ENCODE data around the gene COG8.
A peak's percentile ranks its signal among the peaks of the same experiment; 100 is the strongest.
"Not testable (repeated sequence)": the region's sequence is repeated elsewhere in the genome, so short reads cannot be mapped to it uniquely, and the experiment has no call there.

The COG8 gene

DNA sequence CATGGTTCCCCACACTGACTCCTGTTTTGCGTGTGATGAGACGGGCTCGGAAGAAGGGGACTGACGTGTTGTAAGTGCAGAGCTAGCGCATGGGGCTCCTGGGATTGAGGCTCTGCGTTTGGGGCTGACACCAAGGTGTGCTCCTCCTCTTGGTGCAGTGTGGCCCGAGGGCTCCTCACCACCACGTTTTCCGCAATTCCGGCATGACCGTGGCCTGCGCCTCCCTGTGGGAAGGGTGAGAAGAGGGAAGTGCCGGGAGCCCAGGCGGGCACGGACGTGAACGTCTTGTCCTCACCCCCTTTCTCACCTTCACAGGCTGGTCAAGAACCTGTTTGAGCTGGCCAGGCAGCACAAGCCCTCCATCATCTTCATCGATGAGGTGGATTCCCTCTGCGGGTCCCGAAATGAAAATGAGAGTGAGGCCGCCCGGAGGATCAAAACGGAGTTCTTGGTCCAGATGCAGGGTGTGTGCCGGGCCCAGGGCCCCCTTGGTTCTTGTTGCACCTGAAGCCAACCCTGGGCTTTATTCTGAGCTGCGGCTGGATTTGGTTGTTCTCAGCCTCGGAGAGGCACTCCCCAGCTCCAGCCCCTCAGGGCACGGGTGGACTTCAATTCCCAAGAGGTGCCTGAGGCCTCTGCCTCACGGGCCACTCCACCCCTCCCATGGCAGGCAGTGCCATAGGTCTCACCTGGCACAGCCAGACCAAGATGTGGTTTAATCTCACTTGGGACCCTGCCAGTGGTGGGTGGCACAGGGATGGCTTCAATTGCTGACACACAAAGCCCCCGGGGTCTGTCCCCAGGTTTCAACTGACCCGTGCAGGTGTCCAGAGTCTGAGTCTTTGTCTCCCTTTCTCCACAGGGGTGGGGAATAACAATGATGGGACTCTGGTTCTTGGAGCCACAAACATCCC lies 19.3 kb downstream of the COG8 start:
- no peak for DNase-seq (ENCODE audit: low read depth, low spot score)

DNA sequence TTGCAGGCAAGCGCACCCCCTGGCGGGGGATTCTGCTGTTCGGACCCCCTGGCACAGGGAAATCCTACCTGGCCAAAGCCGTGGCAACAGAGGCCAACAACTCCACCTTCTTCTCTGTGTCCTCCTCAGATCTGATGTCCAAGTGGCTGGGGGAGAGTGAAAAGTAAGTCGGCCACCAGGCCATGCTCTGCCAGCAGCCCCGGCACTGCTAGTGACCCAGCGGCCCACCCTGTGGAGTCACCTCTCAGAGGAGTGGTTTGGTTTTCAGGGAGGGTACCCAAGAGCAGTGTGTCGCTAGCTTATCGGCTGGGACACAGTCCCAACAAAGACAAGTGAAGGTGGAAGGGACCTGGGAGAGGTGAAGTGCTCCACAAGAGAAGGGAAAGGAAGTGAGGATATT lies 20.0 kb downstream of the COG8 start:
- DNase-seq (ENCODE audit: low read depth, low spot score): no peak

DNA sequence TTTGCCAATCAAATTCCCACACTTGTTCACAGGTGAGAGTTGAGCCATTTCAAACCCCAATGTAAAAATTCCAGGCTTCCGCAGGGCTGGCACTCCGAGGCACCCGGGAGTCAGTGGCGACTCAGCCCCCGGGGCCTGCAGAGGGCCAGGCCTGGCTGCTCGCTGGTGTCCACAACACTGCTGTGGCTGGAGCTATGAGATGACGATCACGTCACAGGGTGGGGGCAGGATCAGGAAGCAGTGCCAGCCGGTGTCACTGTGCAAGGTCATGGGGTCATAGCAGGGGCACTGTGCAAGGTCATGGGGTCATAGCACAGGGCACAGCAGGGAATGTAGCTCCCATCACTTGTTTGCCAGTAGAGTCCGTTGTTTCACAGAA lies 20.5 kb downstream of the COG8 start:
- no peak for DNase-seq (ENCODE audit: low read depth, low spot score)

DNA sequence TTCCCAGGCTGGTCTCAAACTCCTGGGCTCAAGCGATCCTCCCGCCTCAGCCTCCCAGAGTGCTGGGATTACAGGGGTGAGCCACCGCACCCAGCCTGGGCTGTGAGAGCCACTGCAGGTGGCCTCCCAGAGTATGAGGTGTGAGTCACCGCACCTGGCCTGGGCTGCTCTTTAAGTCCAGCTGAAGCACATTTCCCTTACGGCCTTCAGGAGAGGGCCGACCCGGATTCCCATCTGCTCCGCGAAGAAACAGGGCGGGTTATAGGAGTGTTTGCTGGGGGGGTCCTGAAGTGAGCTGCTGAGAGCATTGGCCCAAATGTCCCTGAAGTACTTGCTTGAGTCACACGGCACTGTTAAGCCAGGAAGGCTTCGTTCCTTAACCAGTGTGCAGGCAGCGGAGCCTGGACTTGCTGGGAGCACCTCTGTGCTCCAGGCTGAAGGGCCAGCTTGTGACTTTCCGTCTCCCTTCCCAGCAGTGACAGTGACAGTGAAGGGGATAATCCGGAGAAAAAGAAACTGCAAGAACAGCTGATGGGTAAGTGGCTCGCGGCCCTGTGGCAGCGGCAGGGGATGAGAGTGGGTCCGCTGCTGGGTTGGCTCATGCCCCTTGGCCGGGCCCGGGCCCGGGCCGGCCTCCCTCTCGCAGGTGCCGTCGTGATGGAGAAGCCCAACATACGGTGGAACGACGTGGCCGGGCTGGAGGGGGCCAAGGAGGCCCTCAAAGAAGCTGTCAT lies 21.0 kb downstream of the COG8 start:
- DNase-seq (ENCODE audit: low read depth, low spot score): no peak

DNA sequence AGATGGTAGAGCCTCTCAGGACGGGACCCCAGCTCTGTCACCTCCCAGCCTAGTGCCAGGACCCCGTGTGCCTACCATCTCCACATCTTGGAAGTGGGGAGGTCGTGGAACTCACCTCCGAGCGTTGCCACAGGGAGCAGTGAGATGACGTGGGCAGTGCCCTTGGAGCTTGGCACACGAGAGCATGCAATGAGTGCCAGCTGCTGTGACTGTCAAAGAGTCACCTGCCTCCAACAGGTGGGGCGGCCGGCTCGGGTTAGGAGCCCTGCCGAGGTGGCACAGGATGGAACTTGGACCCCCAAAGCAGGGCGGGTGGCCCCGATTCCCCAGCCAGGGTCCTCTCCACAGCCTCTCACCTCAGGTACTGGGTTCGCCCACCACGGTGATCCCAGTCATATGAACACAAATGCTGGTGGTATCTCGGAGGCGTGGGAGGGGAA lies 22.7 kb downstream of the COG8 start:
- no peak for DNase-seq (ENCODE audit: low read depth, low spot score)

DNA sequence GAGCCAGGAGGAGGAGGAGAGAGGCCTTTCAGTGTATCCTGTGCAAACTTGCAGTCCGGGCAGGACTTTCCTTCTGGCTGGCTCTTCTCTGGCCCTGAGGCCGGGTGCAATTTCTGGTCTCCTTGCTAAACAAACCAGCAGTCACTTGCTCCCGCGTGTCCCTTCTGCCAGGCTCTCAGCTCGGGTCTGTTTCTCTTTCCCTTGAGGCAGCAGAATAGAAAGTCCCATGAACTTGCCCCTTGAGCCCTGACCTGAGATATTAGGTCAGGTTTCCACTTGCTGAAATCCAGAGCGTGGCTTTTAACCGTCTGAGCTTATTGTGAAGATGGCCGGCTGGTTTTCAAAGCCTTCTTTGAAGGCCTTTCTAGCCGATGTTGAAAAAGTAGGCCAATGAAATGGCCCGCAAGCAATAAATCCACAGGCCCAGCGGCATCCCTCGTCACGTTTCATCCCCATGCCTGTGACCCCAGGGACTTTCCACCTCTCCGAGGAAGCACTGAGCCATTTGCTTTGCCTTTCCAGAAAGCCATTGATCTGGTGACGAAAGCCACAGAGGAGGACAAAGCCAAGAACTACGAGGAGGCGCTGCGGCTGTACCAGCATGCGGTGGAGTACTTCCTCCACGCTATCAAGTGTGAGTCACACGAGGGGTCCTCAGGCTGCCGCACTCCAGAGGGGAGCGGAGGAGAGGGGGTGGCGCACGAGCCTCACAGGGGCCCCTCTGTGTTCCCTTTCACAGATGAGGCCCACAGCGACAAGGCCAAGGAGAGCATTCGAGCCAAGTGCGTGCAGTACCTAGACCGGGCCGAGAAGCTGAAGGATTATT lies 23.7 kb downstream of the COG8 start:
- no peak for DNase-seq (ENCODE audit: low read depth, low spot score)

DNA sequence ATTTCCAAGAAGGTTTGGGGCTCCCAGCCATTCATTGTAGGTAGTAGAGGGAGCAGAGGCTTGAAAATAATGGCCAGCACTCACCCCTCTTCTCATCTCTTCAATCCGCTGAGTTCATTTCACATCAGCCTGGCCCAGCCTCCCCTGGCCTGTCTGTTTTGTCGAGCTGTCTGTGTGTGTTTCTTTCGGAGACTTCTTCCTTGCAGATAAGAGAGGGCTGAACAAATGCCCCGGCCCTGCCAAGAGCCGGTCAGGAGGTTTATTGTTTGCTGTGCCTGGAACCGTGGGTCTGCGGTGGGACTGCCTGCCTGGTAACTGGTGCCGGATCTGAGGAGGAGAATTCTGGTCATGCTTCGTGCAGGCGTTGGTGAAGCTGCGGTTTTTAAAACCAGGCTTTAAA lies 24.8 kb downstream of the COG8 start:
- no peak for DNase-seq (ENCODE audit: low read depth, low spot score)

DNA sequence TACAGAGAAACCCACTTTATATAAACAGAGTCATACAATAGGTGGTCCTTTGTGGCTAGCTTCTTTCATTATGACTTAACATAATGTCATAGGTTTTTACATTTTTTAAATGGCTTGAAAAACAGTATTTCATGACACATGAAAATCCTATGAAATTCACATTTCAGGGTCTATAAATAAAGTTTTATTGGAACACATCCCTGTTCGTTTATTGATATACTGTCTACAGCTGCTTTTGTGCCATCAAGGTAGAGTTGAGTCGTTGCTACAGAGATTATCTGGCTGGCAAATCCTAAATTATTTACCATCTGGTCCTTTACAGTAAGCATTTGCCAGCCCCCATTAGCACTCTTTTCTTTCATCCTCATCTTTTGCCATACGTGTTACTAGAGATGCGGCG lies 25.9 kb downstream of the COG8 start:
- no peak for DNase-seq (ENCODE audit: low read depth, low spot score)

DNA sequence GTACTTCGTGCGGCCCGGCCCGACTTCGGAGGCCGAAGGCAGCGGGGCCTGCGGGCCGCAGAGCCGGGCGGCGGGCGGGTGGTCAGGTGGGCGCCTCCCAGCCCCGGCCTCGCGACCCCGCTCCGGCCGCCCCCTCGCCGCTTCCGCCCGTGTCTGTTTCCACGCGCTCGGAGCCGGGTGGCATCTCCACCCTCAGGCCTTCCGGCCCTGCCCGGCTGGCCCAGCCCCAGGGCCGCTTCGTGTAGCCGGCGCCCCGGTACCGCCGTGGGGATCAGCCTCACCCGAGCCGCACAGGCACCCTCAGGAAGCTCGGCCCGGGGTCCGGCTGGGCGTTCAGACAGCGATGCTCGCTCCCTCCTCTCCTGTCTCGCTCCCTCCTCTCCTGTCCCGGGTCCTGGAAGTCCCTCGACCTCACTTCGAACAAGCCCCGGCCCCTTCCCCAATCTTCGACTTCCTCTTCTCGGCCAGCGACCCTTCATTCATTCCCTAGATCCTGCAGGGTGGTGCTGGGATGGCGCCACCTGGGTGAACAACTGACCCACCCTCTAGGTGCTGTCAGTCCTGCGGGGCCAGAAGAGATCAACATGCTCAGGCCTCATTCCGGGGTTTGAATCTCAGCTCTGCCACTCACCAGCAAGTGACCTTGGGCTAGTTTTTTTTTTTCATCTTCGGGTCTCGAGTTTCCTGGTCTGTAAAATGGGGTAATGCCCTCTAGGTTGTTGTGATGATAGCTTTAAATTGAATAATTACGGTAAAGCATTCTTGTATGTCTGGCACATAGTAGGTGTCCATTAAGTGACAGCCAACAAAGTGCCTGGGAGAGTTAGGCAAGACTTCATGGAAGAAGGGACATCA lies 27.6 kb downstream of the COG8 start:
- DNase-seq (ENCODE audit: low read depth, low spot score): no peak

DNA sequence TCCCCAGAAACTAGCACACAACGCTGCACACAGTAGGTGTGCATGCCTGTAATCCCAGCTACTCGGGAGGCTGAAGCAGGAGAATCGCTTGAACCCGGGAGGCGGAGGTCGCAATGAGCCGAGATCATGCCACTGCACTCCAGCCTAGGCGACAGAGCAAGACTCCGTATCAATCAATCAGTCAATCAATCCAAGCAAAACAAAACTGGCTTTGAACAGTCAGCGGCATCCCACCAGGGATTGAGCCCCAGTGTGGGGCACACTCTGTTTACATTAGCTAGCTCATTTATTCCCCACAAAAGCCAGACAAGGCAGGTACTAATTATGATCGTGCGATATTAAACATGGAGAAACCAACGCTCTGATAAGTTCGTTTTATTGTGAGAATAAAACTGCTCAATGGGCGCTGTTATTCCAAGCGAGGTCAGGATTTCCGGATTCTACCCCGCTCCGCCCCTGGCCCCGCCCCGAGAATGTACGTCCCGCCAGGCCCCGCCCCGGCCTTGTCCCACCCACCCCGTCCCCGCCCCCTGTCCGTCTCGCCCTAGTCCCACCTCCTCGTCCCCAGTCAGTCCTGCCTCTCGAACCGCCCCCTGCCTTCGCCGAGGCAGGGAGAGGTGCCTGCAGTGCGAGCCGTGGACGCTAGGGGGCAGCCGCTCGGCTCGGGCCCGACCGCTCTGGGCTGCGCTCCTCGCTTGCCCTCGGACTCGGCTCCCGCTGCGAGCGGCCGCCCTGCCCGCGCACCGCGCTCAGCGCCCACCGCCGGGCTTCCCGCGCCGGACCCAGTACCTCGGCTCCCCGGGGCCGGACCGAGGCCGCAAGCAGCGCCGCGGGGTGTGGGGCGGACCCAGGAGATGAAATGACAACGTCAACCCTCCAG lies 28.5 kb downstream of the COG8 start, which contains the start of gene VPS4A:
VPS4A (plus strand) TSS at position 698 of the 880 bp plus-strand sequence; CDS start at position 860, 162 bp downstream.
- peak; percentile 91 for DNase-seq (ENCODE audit: low read depth, low spot score)

DNA sequence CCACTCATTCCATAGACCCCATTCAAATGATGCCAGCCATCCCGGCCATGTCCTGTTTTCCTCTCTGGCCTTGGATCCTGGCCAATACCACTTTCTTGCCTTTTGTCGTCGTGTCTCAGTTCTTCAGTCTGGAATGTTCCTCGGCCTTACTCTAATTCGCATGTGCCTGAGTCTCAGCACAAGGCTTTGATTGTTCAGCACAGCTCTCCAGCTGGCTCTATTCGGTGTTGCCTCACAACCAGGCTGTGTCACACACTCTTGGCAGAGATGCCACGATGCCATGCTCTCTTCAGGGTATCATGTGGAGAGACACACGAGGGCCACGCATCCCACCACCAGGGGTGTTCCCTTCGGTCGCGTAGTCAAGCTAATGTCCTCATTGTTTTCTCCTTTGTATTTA lies 30.0 kb downstream of the COG8 start:
- no peak for DNase-seq (ENCODE audit: low read depth, low spot score)

DNA sequence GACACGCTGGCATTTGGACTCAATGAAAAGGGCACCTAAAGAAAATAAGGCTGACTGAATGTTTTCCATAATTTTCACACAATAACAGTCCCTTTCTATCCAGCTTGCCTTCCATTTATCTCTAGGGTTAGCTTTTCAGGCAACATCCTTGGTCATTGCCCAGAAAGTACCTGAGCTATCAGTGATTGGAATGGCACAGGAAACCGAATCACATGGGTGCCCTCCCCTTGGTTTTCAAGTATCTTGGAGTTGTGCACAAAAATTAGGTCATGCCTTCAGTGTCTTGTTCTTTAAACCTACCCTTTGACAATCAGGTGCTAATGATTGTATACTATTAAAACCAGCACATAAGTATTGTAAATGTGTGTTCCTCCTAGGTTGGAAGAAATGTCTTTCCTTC lies 31.5 kb downstream of the COG8 start:
- no peak for DNase-seq (ENCODE audit: low read depth, low spot score)

DNA sequence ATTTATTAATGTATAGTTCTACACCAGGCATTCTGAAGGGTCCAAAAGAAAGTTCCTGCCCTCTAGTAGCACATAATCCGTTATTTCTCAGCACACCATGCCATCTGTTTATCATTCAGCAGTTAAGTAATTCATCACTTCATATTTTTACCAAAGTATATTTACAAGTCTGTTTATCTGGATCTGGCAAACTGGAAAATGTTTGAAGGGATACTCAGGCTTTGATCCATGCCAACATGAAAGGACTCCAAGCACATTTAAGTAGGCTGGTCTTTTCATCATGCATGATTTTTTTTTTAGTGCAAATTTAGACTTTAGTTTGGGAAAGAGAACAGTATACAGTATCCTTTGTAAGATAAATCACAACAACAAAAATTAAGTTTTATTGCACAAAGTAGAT lies 32.3 kb downstream of the COG8 start:
- no peak for DNase-seq (ENCODE audit: low read depth, low spot score)

DNA sequence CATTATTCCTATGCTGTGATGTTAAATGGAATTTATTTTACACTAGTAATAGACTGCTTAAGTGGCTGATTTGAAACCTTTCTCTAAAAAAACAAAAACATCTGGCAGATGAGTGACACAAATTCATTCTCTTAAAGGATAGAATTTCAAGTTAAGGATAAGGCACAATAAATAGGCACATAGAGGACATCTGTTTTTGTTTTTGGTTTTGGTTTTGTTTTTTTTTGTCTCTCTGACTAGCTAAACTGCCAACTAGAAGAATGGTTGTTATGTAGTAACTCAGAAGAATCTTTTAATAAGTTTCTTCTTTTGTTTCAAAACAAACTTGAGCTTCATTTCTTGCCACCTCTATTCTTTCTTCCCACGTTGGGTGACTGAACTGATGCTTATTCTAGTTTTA lies 33.3 kb downstream of the COG8 start:
- no peak for DNase-seq (ENCODE audit: low read depth, low spot score)

DNA sequence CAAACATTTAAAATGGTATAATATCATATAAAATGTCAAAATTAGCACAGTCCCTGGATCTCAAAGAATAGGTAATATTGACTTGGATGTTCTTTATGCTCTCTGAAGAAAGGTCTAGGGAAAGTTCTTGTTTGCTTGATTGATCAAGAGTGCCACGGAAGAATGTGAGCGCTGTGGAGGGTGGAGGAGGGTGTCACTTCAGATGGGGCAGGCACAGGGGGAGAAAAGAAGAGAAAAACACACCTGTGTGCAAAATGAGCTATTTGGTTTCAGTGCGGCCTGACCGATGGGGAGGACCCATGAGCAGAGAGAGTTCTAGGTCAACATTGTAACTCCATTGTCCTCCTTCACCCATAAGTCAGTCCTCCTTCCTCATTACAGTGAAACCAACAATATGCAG lies 37.1 kb downstream of the COG8 start:
- DNase-seq (ENCODE audit: low read depth, low spot score): no peak

DNA sequence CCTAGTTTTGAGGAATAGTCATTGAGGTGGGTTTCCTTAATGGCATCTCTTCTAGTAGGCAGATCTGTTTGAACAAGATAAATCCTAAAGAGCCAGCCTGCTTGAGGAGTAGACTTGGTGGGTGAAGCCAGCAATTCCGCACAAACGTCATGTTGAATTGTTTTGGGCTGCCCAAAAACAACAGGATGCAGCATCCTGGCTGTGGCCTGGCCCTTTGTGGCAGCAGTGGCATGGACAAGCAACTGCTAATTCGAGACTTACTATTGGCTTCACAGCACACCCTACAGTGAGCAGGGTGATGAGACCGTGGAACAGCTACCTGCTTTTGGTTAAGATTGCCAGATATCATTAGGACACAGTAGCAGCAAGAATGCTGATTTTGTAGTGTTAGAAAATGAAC lies 37.5 kb downstream of the COG8 start:
- no peak for DNase-seq (ENCODE audit: low read depth, low spot score)

DNA sequence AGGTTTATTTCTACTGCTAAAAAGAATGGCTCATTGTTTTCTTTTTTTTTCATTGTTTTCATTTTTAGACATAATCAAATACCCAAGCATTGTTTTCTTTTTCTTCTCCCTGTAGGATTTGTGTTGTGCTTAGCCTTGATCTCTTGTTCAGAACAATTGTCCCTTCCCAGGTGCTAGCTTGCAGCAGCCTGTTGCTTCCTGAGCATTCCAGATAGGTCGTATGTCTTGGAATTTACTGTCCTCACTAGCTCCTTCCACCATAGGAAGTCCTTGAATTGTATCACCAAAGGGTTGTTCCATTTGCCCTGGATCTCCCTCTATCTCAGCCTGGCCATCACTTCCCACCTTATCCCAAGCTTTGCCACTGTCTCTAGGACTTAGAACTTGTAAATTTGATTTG lies 38.2 kb downstream of the COG8 start:
- DNase-seq (ENCODE audit: low read depth, low spot score): no peak

DNA sequence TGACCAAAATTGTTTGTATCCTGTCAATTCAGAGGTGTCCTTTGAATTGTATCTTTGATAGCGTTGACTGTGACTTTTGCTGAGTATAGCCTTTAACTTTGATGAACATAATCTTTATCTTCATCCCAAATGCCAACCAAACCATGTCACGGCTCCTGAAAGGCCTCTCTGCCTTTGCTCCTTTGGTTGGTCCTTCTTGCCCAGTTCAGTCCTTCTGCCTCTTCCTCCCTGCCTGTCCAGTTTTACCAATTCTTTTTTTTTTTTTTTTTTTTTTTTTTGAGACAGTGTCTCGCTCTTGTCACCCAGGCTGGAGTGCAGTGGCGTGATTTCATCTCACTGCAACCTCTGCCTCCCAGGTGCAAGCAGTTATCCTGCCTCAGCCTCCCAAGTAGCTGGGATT lies 41.1 kb downstream of the COG8 start:
- no peak for DNase-seq (ENCODE audit: low read depth, low spot score)

DNA sequence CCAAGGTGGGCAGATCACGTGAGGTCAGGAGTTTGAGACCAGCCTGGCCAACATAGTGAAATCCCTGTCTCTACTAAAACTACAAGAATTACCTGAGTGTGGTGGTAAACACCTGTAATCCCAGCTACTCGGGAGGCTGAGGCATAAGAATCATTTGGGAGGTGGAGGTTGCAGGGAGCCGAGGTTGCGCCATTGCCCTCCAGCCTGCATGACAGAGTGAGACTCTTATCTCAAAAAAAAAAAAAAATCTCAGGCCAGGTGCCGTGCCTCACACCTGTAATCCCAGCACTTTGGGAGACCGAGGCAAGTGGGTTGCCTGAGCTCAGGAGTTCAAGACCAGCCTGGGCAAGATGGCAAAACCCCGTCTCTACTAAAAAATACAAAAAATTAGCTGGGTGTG lies 42.6 kb downstream of the COG8 start:
- not testable (repeated sequence) for DNase-seq (ENCODE audit: low read depth, low spot score)

DNA sequence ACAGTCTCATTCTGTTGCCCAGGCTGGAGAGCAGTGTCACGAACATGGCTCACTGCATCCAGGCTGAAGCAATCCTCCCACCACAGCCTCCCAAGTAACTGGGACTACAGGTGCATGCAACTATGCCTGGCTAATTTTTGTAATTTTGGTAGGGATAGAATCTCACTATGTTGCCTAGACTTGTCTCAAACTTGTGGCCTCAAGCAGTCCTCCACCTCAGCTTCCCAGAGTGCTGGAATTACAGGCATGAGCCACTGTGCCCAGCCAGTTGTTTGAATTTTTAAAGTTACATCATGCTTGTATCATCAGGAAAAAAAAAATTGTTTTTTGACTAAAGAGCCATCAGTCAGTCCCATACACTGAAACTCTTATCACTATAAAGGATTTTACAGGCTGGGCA lies 45.3 kb downstream of the COG8 start:
- DNase-seq (ENCODE audit: low read depth, low spot score): no peak
